ENCODE data around the gene TUNAR.
"Not testable (repeated sequence)": the region's sequence is repeated elsewhere in the genome, so short reads cannot be mapped to it uniquely, and the experiment has no call there.

TUNAR gene

GRCh38 chr14:95920769-95921438, 44.3 kb downstream of the TUNAR start:
- DNase-seq: no peak

GRCh38 chr14:95922080-95922479, 45.4 kb downstream of the TUNAR start:
- no peak for DNase-seq

- no peak for DNase-seq
Observed at GRCh38 chr14:95928751-95929150, 52.1 kb downstream of the TUNAR start.

- DNase-seq: no peak
Observed at GRCh38 chr14:95931384-95931783, 54.8 kb downstream of the TUNAR start.

GRCh38 chr14:95935228-95935822, 58.7 kb downstream of the TUNAR start:
- peak; percentile 41 for DNase-seq

GRCh38 chr14:95936041-95936440, 59.4 kb downstream of the TUNAR start:
- no peak for DNase-seq

- DNase-seq: no peak
Observed at GRCh38 chr14:95939335-95939734, 62.7 kb downstream of the TUNAR start.

- DNase-seq: no peak
Observed at GRCh38 chr14:95941897-95942296, 65.3 kb downstream of the TUNAR start.

GRCh38 chr14:95943699-95944098, 67.1 kb downstream of the TUNAR start:
- no peak for DNase-seq

GRCh38 chr14:95944462-95944861, 67.8 kb downstream of the TUNAR start:
- no peak for DNase-seq

GRCh38 chr14:95946867-95947266, 70.2 kb downstream of the TUNAR start:
- DNase-seq: no peak

GRCh38 chr14:95948558-95948981, 71.9 kb downstream of the TUNAR start:
- DNase-seq: no peak

GRCh38 chr14:95951359-95951758, 74.7 kb downstream of the TUNAR start:
- DNase-seq: no peak

- DNase-seq: peak; percentile 13
Observed at GRCh38 chr14:95953111-95953724, 76.6 kb downstream of the TUNAR start.

- DNase-seq: no peak
Observed at GRCh38 chr14:95956601-95957460, 80.2 kb downstream of the TUNAR start.

GRCh38 chr14:95958105-95958504, 81.5 kb downstream of the TUNAR start:
- no peak for DNase-seq

GRCh38 chr14:95959317-95959716, 82.7 kb downstream of the TUNAR start:
- DNase-seq: no peak

- no peak for DNase-seq
Observed at GRCh38 chr14:95961481-95961880, 84.8 kb downstream of the TUNAR start.

GRCh38 chr14:95964901-95965300, 88.3 kb downstream of the TUNAR start:
- DNase-seq: no peak

- not testable (repeated sequence) for DNase-seq
Observed at GRCh38 chr14:95968048-95968447, 91.4 kb downstream of the TUNAR start.
